ENCODE results near the gene MELTF. TPM values are rescaled to one million over a fixed set of nuclear protein-coding genes. Genes with fewer than 3 reads are reported as not detected.

Gene MELTF
- total RNA-seq, 1 experiment from 2014 or later = 9.2 TPM

DNA sequence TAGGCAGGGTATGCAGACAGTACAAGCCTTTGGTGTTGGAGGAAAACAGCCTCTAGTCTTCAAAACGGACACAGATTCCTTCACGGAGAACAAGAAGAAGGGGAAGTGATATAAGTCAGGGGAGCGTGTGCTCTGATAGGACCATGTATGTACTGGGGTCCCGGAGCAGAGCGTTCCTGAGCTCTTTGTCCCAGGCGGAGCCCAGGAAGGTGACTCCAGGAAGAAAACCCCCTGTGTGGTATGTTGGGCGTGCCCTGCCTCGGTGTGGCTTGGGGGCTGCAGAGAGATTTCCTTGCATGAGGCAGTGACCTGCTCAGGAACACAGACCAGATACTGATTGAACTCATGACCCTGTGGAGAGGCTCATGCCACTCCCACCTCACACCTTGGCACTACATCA, 21.7 kb downstream of the MELTF start:
- no peak overlapping the region for H4K91ac ChIP-seq (ENCODE audit: insufficient read length, low read depth, low read length)
- no peak overlapping the region for H2BK5ac ChIP-seq (ENCODE audit: insufficient read length, low read length)
- Mint-ChIP-seq H3K27me3 (ENCODE audit: low read depth) (peaks cover 27% of the 10 kb centered on the region), H3K27ac (no peak overlapping the region), H3K4me1 (peaks cover 15 to 16% of the 10 kb centered on the region in 2 experiments), H3K36me3 (ENCODE audit: insufficient read depth in 1 of 3, low read depth in 3 of 3) (peaks cover 3 to 13% (median 6%) of the 10 kb centered on the region in 3 experiments; a peak in 5 of 7 replicates), H3K9me3 (peaks cover 0 to 3% of the 10 kb centered on the region in 2 experiments; a peak in 2 of 5 replicates), H3K4me3 (no peak overlapping the region)
- H2AK5ac ChIP-seq (ENCODE audit: insufficient read length, low read length) = no peak overlapping the region
- peaks cover 7% of the 10 kb centered on the region; the same call in 1 of the 2 replicates for H3K27me3 ChIP-seq (ENCODE audit: insufficient read depth, low read length)
- no peak overlapping the region for H3K56ac ChIP-seq (ENCODE audit: insufficient read length, low read depth, low read length)
- no peak overlapping the region for H3K23ac ChIP-seq (ENCODE audit: insufficient read length, low read depth, low read length)
- no peak overlapping the region for H3K14ac ChIP-seq (ENCODE audit: insufficient read depth, low read length)
- H3K4me2 ChIP-seq (ENCODE audit: insufficient read depth, insufficient read length, low read length) = no peak overlapping the region
- no peaks in the 10 kb centered on the region for H3K9me3 ChIP-seq (ENCODE audit: control insufficient read depth, low read depth, low read length)
- H3K4ac ChIP-seq (ENCODE audit: low read depth, low read length) = no peak overlapping the region
- no peak overlapping the region for H3K27ac ChIP-seq (ENCODE audit: insufficient read length, low read depth, low read length)
- TF ChIP-seq, protein P1, sequence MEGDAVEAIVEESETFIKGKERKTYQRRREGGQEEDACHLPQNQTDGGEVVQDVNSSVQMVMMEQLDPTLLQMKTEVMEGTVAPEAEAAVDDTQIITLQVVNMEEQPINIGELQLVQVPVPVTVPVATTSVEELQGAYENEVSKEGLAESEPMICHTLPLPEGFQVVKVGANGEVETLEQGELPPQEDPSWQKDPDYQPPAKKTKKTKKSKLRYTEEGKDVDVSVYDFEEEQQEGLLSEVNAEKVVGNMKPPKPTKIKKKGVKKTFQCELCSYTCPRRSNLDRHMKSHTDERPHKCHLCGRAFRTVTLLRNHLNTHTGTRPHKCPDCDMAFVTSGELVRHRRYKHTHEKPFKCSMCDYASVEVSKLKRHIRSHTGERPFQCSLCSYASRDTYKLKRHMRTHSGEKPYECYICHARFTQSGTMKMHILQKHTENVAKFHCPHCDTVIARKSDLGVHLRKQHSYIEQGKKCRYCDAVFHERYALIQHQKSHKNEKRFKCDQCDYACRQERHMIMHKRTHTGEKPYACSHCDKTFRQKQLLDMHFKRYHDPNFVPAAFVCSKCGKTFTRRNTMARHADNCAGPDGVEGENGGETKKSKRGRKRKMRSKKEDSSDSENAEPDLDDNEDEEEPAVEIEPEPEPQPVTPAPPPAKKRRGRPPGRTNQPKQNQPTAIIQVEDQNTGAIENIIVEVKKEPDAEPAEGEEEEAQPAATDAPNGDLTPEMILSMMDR (conservative IDR thresholded peaks at IDR 0.05) = no peak
- H2BK20ac ChIP-seq (ENCODE audit: low read depth, low read length, poor library complexity, severe bottlenecking) = no peak overlapping the region
- H4K5ac ChIP-seq (ENCODE audit: insufficient read length, low read depth, low read length) = no peak overlapping the region
- H3K18ac ChIP-seq (ENCODE audit: insufficient read length, low read depth, low read length) = no peak overlapping the region
- no CpG with 5 or more reads among the region's 8 CpGs for WGBS (ENCODE audit: extremely low coverage, insufficient read length, low lambda C conversion rate)
- H3K4me1 ChIP-seq (ENCODE audit: insufficient read depth, low read length) = 0 out of 2 replicates have a peak, but pooled peaks cover 6% of the 10 kb centered on the region
- H2BK15ac ChIP-seq (ENCODE audit: low read depth, low read length) = no peak overlapping the region
- no peak overlapping the region for H2BK120ac ChIP-seq (ENCODE audit: low read depth, low read length, poor library complexity, severe bottlenecking)
- no peak overlapping the region for H4K8ac ChIP-seq (replicated peaks; ENCODE audit: insufficient read length, low read depth, low read length)
- DNase-seq = no peak
- no peak overlapping the region for H3T11ph ChIP-seq (ENCODE audit: low read length)
- H3K79me1 ChIP-seq (ENCODE audit: insufficient read depth, low read depth, low read length, poor library complexity, severe bottlenecking) = no peaks in the 10 kb centered on the region
- H3K9ac ChIP-seq (ENCODE audit: extremely low read depth, insufficient read length, low read length) = no peak overlapping the region
- H3K23me2 ChIP-seq (ENCODE audit: insufficient read length, low read depth, low read length, poor library complexity, severe bottlenecking) = peaks cover 4% of the 10 kb centered on the region
- H2AFZ ChIP-seq (ENCODE audit: low read length) = no peak overlapping the region
- no peaks in the 10 kb centered on the region for H3K79me2 ChIP-seq (ENCODE audit: insufficient read depth, low read length)
- no peak overlapping the region for H2BK12ac ChIP-seq (ENCODE audit: insufficient read length, low read depth, low read length)
- H4K20me1 ChIP-seq (ENCODE audit: control insufficient read depth, insufficient read depth, insufficient read length) = no peaks in the 10 kb centered on the region

Measured in H9 (cell line).